CD4-positive, alpha-beta T cell treated with Interferon alpha-2 for 1 hour (primary cell): ENCODE measurements around the gene SH3BGRL3.
"Not testable (repeated sequence)": the region's sequence is repeated elsewhere in the genome, so short reads cannot be mapped to it uniquely, and the experiment has no call there.

Source experiments
- DNase-seq, 2 donors: peaks; one replicate each; pipeline ENCODE4 v3.0.0-alpha.2; 2020 to 2022

The SH3BGRL3 gene

GRCh38 chr1:26291939-26292338, 12.1 kb downstream of the SH3BGRL3 start:
- DNase-seq, result no peak

GRCh38 chr1:26292735-26293134, 12.8 kb downstream of the SH3BGRL3 start:
- DNase-seq, result not testable (repeated sequence)

GRCh38 chr1:26293911-26294463, 14.1 kb downstream of the SH3BGRL3 start:
- DNase-seq, result no peak

DNA sequence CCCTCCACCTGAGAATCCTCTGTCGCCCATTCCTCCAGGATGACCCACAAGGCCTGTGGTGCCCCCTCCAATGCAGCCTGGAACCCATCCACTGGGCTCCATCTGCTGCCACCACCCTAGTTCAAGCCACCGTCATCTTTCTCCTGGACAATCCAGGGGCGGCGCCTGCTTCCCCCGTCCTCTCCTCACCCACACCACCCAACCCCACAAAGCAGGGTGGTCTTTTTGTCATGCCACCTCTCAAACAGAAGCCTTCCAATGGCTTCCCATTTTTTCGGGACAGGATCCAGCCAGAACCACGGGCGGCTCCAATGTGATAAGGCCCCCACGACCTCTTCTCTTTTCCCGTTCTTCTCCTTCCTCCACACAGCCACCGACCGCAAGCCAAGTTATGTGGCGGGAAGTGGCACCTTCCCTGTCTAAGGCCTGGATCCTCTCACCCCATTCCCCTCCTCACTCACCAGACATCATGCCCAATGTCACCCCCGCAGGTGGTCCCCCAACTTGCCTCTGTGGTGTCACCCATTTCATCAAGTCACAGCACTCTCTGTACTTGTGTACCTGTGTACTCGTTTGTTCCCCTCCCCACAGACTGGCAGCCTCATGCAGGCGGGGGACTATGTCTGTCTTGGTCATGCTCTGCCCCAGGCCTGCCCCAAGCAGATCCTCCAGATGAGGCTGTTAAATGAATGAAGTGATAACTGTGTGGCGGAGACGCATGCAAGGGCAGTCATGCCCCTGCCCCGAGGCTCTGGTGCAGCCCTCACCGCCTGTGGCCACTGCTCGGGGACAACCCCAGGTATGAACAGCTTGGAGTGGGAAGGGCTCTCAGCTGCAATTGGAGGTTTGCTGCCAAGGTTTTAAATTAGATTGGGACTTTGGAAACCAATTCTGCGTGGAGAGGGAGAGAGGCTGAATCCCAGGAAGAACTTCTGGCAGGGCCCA, 15.6 kb downstream of the SH3BGRL3 start:
- DNase-seq, result no peak

DNA sequence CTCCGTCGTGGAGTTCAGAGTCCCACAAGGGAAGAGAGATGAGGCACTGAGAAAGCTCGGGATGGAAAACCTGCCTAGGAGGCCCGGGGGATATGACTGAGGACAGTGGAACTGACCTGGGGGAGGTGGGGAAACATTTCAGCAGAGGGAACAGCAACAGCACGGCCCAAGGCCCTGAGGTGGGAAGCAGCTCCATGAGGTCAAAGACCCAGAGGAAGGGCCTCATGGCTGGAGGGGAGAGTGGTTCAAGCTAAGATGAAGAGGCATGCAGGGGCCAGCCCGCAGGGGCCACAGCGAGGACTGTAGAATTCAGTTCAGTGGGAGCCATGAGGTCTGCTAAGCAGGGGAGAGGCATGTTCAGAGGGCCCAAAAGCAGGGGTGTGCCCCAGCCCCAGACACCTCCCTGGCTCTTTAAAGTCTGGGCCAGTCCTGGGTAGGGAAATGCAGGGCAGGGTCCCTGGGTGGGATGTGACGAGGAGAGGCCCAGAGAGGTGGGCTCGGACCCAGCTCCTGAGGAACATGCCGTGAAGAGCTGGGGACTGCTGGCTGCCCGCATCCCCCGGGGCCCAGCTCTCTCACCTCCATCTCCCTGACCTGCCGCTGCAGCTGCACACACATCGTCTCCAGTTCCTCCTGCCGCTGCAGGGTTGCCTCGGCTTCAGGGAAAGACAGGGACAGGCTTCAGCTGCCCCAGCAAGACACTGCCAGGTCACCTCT, 16.6 kb downstream of the SH3BGRL3 start:
- DNase-seq, result no peak

- DNase-seq, result no peak
Measured at GRCh38 chr1:26297057-26297790, 17.3 kb downstream of the SH3BGRL3 start.

DNA sequence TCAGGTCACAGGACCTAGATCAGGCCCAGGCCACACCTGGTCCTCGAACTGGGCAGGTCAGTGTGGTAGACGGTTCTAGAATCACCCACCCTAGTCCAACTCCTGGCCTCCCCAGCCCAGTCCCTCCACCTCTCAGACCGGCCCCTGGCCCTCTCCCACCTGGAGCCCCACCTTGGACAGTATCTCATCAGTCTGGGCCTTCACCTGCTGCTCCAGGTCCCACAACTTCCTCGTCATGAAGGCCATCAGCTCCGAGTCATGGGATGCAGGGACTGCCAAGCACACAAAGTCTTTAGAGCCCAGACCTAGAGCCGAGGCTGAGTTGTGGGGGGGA, 17.9 kb downstream of the SH3BGRL3 start:
- no peak for DNase-seq

DNA sequence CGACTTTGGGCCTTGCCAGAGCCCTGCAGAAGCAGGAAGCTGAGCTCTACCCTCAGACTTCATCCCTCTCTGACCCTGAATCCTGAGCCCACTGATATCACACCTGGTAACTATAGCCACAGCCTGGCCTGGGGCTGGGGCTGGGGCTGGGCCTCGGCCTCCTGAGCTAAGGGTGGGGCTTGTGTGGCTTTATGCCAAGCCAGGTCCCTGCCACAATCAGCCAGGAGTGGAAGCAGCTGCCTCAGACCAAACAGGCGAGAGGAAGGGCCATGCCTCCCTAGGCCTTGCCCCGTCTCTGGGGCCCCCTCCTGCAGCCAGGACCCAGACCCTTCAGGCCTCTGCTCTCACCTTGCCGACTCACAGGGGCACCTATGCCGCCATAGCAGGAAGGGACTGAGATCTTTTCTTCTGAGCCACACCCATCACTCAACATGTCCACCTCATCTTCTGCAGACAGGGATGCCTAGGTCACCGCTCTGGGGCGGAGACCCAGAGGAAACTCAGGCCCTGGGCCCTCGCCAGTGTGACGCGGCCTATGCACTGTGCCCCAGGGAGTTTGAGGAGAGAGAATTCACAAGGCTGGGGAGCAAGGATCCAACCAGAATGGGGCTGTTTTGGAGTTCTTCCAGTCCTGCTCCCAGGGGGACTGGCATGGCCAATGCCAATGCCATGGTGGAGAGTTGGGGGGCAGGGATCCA, 20.8 kb downstream of the SH3BGRL3 start:
- DNase-seq, result no peak

DNA sequence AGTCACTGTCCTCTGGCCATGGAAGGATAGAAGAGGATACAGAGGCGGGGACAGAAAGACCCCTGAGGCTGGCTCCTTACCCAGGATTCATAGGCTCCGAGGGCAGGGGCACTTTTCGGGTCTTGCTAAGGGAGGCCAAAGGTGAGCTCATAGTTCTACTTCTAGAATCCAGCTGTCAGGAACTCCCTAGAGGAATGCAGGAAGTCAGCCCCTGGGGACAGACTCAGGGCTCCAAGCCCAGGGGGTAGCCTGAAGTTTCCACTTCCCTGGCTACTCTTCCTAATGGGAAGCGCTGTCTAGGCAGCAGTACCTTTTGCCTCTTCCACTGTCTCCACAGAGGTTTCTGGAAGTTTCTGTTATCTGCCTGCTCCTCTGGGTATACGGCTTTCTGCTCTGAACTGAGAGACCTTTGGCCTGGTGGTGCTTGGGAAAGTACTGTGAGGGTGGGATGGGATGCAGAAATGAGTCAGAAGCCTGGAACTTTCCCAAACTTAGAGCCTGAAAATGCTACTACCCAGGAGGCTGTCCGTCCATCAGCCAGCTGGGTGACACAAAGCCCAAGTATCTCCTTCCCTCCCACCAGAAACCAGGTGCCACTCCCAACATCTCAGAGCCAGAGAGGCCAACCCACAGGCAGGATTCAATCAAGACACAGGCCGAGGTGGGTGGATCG, 23.0 kb downstream of the SH3BGRL3 start:
- DNase-seq, result no peak

GRCh38 chr1:26305667-26306289, 25.9 kb downstream of the SH3BGRL3 start:
- no peak for DNase-seq

GRCh38 chr1:26306290-26307229, 26.7 kb downstream of the SH3BGRL3 start, which contains the start of gene UBXN11:
UBXN11 (minus strand) TSS chr1:26306636; CDS start chr1:26302883, 3,753 bp downstream.
- peak; percentile 92 to 95 for DNase-seq

DNA sequence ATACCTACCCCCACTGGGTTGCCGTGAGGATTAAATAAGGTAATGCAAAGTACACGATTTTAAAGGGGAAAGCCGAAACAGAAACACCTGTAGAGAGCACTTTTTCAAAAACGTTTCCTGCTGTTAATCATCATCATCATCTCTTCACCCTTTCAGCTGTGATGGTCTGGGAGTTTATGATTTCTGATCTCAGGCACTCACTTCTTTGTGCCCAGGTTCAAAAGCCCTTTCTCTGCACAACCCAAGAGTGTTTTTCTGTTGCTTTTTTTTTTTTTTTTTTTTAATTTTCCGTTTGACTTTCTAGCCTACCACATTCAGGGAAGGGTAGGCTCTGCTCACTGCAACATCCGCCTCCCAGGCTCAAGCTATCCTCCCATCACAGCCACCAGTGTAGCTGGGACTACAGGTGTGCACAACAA, 27.5 kb downstream of the SH3BGRL3 start:
- DNase-seq, result peak in 1 of 2 donors; percentile 55

GRCh38 chr1:26307966-26308899, 28.3 kb downstream of the SH3BGRL3 start:
- DNase-seq, result not testable (repeated sequence)

DNA sequence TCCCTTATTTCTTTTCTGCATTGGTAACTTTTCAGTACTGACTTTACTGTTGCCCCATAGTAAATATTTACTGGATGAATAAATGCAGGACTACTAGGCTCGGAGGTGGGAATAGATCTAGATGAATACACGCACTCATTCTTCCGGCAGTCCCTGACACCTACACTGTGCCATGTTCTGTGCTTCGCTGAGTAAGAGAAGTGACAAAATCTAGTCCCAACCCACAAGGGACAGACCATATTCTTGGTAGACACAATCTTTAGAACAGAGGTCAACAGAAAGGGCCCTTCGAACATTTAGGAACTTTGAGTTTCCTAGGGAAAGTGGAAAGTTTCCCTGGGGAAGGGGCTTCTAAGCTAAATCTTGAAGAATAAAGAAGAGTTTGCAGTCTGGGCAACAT, 34.6 kb downstream of the SH3BGRL3 start:
- DNase-seq, result no peak

GRCh38 chr1:26315874-26316850, 36.3 kb downstream of the SH3BGRL3 start:
- DNase-seq, result no peak

DNA sequence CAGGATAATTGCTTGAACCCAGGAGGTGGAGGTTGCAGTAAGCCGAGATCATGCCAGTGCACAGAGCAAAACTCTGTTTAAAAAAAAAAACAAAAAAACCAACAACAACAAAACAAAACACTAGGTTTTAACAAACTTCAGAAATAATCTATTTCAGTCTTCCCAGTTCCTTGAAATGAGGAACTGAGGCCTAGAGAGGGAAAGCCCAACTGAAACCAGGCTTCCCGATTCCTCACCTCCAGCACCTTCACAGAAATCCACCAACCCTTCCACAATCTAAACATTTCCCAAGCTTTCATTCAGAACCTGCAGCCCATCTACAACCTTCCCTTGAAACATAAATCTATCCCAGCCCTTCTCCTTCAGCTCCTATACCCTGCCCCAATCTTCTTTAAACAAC, 37.3 kb downstream of the SH3BGRL3 start:
- DNase-seq, result no peak

- peak; percentile 72 to 84 for DNase-seq
Measured at GRCh38 chr1:26317612-26318337, 37.9 kb downstream of the SH3BGRL3 start, which contains the start of gene CD52. CD52 (plus strand) TSS chr1:26317958; CDS start chr1:26318018, 60 bp downstream.
